Lung (tissue), 12 donors: ENCODE data around the gene ADA. TPM values are rescaled to one million over a fixed set of nuclear protein-coding genes. Genes with fewer than 3 reads are reported as not detected.

Source experiments
- ATAC-seq: fragments of 200-7000 bp; cut with Tn5 transposase; one replicate; pipeline ENCODE4 v1.9.1; 2020; ENCODE audit warnings: moderate number of reproducible peaks; ENCODE audit not compliant: insufficient read depth, low FRiP score
- DNase-seq, 3 donors: peaks; one replicate each; pipeline ENCODE4 v3.0.0-alpha.2; 2013 to 2017
- H3K27ac ChIP-seq, 2 donors: one replicate each; pipeline ENCODE4 v1.5.1; 2013; ENCODE audit warnings: mild to moderate bottlenecking in 2 of 2, moderate library complexity in 2 of 2, control low read depth in 1 of 2, inconsistent platforms in 1 of 2, low read depth in 1 of 2, low read length in 1 of 2
- H3K27me3 ChIP-seq, 3 donors: one replicate each; pipeline ENCODE4 v1.5.1; 2013; ENCODE audit warnings: low read length in 2 of 3; ENCODE audit not compliant: control insufficient read depth in 3 of 3, insufficient read depth in 3 of 3
- H3K36me3 ChIP-seq, 4 donors: one replicate each; pipeline ENCODE4 v1.5.1; 2013; ENCODE audit warnings: low read length in 4 of 4, mild to moderate bottlenecking in 1 of 4, moderate library complexity in 1 of 4; ENCODE audit not compliant: control insufficient read depth in 4 of 4, insufficient read depth in 4 of 4
- H3K4me1 ChIP-seq, 5 donors: one replicate each; pipeline ENCODE4 v1.5.1; 2013; ENCODE audit warnings: low read length in 5 of 5, mild to moderate bottlenecking in 2 of 5, moderate library complexity in 1 of 5; ENCODE audit not compliant: control insufficient read depth in 5 of 5, insufficient read depth in 5 of 5
- H3K4me3 ChIP-seq: one replicate; pipeline ENCODE4 v1.5.1; 2013; ENCODE audit warnings: mild to moderate bottlenecking, control low read depth, moderate library complexity
- H3K9ac ChIP-seq, 2 donors: one replicate each; pipeline ENCODE4 v1.5.1; 2013; ENCODE audit warnings: low read length in 2 of 2, control low read depth in 1 of 2; ENCODE audit not compliant: insufficient read depth in 1 of 2
- H3K9me3 ChIP-seq, 4 donors: one replicate each; pipeline ENCODE4 v1.5.1; 2013; ENCODE audit warnings: low read length in 3 of 4, mild to moderate bottlenecking in 1 of 4, moderate library complexity in 1 of 4; ENCODE audit not compliant: control insufficient read depth in 4 of 4, insufficient read depth in 3 of 4
- CTCF ChIP-seq: IDR thresholded peaks from 2 replicates; pipeline ENCODE4 v1.5.1; 2012; ENCODE audit warnings: mild to moderate bottlenecking; ENCODE audit errors: control extremely low read depth, extremely low read depth
- WGBS, 2 donors: extraction: QIAGEN DNeasy Blood & Tissue Kit; methylation state at CpG; one replicate each; pipeline ENCODE4 v1.1.7; 2013; 5-methylcytosine and 5-hydroxymethylcytosine counted together
- polyA plus RNA-seq, 2 donors: library from polyadenylated mRNA; stranded (reverse); fragments of 200-250 nt; gene quantifications; one replicate each; pipeline ENCODE4 v1.2.1, GENCODE V29; 2013
- total RNA-seq, 2 donors: library from RNA; depleted of rRNA in 1 of 2; stranded (reverse); fragments of >200 nt in 1 of 2; gene quantifications; one replicate each; pipeline ENCODE4 v1.2.1, GENCODE V29; 2014 to 2021
- donor health status: control.
- donor health status: control.
- donor health status: Bipolar disorder and iron deficiency.
- donor health status: healthy.
- donor health status: DM: yes; HTN: yes; CAD: no.

The ADA gene
- total and polyA plus RNA-seq, 4 donors: 4.2 to 55.2 (median 8.0) TPM

GRCh38 chr20:44624743-44625271, 26.7 kb downstream of the ADA start:
- no peaks in the 10 kb centered on the region for H3K27me3 ChIP-seq
- peaks cover 0 to 8% (median 4%) of the 10 kb centered on the region in 4 donors for H3K36me3 ChIP-seq
- no peak for DNase-seq
- 90 to 96% methylated on average over 6 of the region's 6 CpGs for WGBS, 2 donors
- no peak overlapping the region for H3K4me3 ChIP-seq
- TF ChIP-seq CTCF: no peak
- no peak overlapping the region for H3K9ac ChIP-seq
- H3K27ac ChIP-seq: no peak overlapping the region
- H3K4me1 ChIP-seq: peaks cover 0 to 5% (median 0%) of the 10 kb centered on the region in 5 donors
- peaks cover 0 to 4% (median under 1%) of the 10 kb centered on the region in 4 donors for H3K9me3 ChIP-seq
- ATAC-seq: no peak

- H3K9ac ChIP-seq: no peak overlapping the region
- no peak overlapping the region for H3K4me3 ChIP-seq
- ATAC-seq (no peak), DNase-seq (no peak)
- H3K27ac ChIP-seq: no peak overlapping the region
- H3K36me3 ChIP-seq: peaks cover 0 to 14% (median 4%) of the 10 kb centered on the region in 4 donors
- H3K27me3 ChIP-seq: no peaks in the 10 kb centered on the region
- TF ChIP-seq CTCF: no peak
- 80 to 97% methylated on average over 4 of the region's 4 CpGs for WGBS, 2 donors
- H3K4me1 ChIP-seq: no peaks in the 10 kb centered on the region
- H3K9me3 ChIP-seq: peaks cover 0 to 4% (median under 1%) of the 10 kb centered on the region in 4 donors
Measured at GRCh38 chr20:44624152-44624551, 27.3 kb downstream of the ADA start.

DNA sequence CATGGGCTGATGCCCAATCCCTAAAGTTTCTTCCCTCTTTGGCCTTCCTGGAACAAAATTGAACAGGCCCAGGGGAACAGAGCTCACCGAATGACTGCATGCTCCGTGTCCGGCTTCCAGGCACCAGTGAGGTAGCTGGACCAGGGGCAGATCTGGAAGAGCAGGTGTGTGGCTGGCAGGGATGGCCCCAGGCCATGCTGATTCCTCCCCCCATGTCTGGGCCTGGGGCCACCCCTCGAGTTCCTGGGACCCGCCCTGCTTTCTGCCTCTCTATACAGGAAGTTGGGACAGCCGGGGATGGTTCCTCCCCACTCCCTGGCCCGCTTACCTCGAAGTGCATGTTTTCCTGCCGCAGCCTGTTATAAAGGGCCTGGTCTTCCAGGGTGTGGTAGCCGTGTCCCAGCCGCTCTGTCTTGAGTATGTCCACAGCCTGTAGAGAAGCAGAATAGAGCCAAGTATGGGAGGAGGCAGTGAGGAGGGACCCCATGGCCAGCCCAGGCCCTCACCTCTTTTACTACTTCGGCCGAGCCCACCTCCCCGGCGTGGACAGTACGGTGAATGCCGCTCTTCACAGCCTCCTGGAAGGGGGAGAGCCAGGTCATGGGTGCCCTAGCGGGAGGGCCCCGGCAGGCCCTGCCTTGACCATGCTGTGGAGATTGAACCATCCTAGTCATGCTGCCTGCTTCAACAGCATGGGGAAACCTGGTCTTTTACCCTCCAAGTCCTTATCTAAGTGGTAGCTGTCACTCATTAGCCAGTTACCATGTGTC, 28.8 kb downstream of the ADA start:
- DNase-seq (no peak), ATAC-seq (no peak)
- TF ChIP-seq CTCF: no peak
- H3K27ac ChIP-seq: no peak overlapping the region
- peaks cover 0 to 17% (median 9%) of the 10 kb centered on the region in 4 donors for H3K36me3 ChIP-seq
- H3K27me3 ChIP-seq: no peaks in the 10 kb centered on the region
- peaks cover 0 to 4% (median 0%) of the 10 kb centered on the region in 5 donors for H3K4me1 ChIP-seq
- peaks cover 0 to 4% (median under 1%) of the 10 kb centered on the region in 4 donors for H3K9me3 ChIP-seq
- WGBS, 2 donors: 85 to 90% methylated on average over 19 of the region's 19 CpGs
- H3K9ac ChIP-seq: no peak overlapping the region
- no peak overlapping the region for H3K4me3 ChIP-seq
